OCI-LY3 (cell line): ENCODE results near the gene TSEN54.

ENCODE experiments used
- H2AFZ ChIP-seq: fragments of 200-600, 300-600 bp; shearing (Covaris generic); 2 replicates; pipeline ENCODE4 v1.6.0; 2014; ENCODE audit warnings: antibody characterized with exemption, low read depth, low read length
- H3K27ac ChIP-seq: fragments of 200-600, 300-600 bp; sonication (generic); 2 replicates; pipeline ENCODE4 v1.5.1; 2014; ENCODE audit warnings: mild to moderate bottlenecking, low read length, moderate library complexity, mixed read lengths
- H3K27me3 ChIP-seq: fragments of 200-600, 300-600 bp; sonication (generic); 2 replicates; pipeline ENCODE4 v1.6.1; 2014; ENCODE audit warnings: low read depth, low read length, mixed read lengths
- H3K36me3 ChIP-seq: fragments of 200-600, 300-600 bp; sonication (generic); replicated peaks from 2 replicates; pipeline ENCODE3; 2014; ENCODE audit warnings: low read depth, low read length, mixed read lengths
- H3K4me1 ChIP-seq: fragments of 300-600, 200-600 bp; sonication (generic); 2 replicates; pipeline ENCODE4 v1.6.1; 2014; ENCODE audit warnings: low read length, mixed read lengths
- H3K4me2 ChIP-seq: fragments of 200-600, 300-600 bp; sonication (generic); 2 replicates; pipeline ENCODE4 v1.6.1; 2014; ENCODE audit warnings: low read length, mixed read lengths
- H3K4me3 ChIP-seq: fragments of 300-600, 200-600 bp; sonication (generic); 2 replicates; pipeline ENCODE4 v1.5.1; 2014; ENCODE audit warnings: antibody characterized with exemption, mild to moderate bottlenecking, low read length, moderate library complexity
- H3K79me2 ChIP-seq: fragments of 300-600, 200-600 bp; shearing (Covaris generic); 2 replicates; pipeline ENCODE4 v1.6.1; 2014; ENCODE audit warnings: mild to moderate bottlenecking, low read length, mixed read lengths
- H3K9ac ChIP-seq: fragments of 300-600, 200-600 bp; shearing (Covaris generic); 2 replicates; pipeline ENCODE4 v1.6.0; 2014; ENCODE audit warnings: mild to moderate bottlenecking, low read length, moderate library complexity
- H3K9me3 ChIP-seq: fragments of 200-600, 300-600 bp; shearing (Covaris generic); 2 replicates; pipeline ENCODE4 v1.6.1; 2014; ENCODE audit warnings: low read length, mixed read lengths; ENCODE audit not compliant: insufficient read depth
- H4K20me1 ChIP-seq: fragments of 200-600, 300-600 bp; sonication (generic); 2 replicates; pipeline ENCODE4 v1.6.1; 2016; ENCODE audit warnings: low read length, mixed read lengths; ENCODE audit not compliant: insufficient read depth
- EZH2phosphoT487 ChIP-seq: fragments of 200-600 bp; shearing (Covaris generic); IDR thresholded peaks from 2 replicates; pipeline ENCODE4 v1.6.1; 2018; ENCODE audit warnings: antibody characterized with exemption, mixed run types, low read depth
- TF ChIP-seq, protein P1 (sequence below): fragments of 200-600, 300-600 bp; sonication (generic); IDR thresholded peaks from 2 replicates; pipeline ENCODE4 v1.5.1; 2014; ENCODE audit warnings: antibody characterized with exemption, low read length, low read depth

The TSEN54 gene

DNA sequence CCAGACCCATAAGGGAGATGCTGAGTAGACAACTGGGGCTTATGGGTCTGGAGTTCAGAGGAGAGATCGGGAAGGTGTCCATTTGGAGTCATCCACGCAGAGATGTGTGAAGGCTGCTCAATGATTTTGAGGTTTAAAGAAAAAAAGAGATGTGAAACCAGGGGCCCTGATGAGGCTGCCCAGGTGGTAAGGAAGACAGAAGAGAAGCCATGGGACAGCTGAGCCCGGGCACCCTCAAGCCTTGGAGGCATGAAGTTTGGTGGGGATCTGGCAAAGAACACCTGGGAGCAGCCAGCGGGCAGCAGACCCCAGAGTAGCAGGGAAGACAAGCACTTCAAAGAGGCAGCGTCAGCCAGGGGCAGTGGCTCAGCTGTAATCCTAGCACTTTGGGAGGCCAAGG, 50.5 kb downstream of the TSEN54 start:
- TF ChIP-seq EZH2phosphoT487 = no peak
- TF ChIP-seq, protein P1, sequence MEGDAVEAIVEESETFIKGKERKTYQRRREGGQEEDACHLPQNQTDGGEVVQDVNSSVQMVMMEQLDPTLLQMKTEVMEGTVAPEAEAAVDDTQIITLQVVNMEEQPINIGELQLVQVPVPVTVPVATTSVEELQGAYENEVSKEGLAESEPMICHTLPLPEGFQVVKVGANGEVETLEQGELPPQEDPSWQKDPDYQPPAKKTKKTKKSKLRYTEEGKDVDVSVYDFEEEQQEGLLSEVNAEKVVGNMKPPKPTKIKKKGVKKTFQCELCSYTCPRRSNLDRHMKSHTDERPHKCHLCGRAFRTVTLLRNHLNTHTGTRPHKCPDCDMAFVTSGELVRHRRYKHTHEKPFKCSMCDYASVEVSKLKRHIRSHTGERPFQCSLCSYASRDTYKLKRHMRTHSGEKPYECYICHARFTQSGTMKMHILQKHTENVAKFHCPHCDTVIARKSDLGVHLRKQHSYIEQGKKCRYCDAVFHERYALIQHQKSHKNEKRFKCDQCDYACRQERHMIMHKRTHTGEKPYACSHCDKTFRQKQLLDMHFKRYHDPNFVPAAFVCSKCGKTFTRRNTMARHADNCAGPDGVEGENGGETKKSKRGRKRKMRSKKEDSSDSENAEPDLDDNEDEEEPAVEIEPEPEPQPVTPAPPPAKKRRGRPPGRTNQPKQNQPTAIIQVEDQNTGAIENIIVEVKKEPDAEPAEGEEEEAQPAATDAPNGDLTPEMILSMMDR = no peak
- H3K36me3 ChIP-seq = no peaks in the 10 kb centered on the region
- H3K9ac ChIP-seq = no peak overlapping the region
- peak overlapping the region; percentile 6; the same call in 1 of the 2 replicates for H3K4me3 ChIP-seq
- H3K4me1 ChIP-seq = peaks cover 25% of the 10 kb centered on the region
- no peaks in the 10 kb centered on the region for H3K27me3 ChIP-seq
- no peak overlapping the region for H3K27ac ChIP-seq
- H4K20me1 ChIP-seq = no peaks in the 10 kb centered on the region
- H3K9me3 ChIP-seq = no peaks in the 10 kb centered on the region
- no peak overlapping the region for H2AFZ ChIP-seq
- H3K79me2 ChIP-seq = peaks cover under 1% of the 10 kb centered on the region; the same call in 1 of the 2 replicates
- H3K4me2 ChIP-seq = peak overlapping the region; percentile 46

DNA sequence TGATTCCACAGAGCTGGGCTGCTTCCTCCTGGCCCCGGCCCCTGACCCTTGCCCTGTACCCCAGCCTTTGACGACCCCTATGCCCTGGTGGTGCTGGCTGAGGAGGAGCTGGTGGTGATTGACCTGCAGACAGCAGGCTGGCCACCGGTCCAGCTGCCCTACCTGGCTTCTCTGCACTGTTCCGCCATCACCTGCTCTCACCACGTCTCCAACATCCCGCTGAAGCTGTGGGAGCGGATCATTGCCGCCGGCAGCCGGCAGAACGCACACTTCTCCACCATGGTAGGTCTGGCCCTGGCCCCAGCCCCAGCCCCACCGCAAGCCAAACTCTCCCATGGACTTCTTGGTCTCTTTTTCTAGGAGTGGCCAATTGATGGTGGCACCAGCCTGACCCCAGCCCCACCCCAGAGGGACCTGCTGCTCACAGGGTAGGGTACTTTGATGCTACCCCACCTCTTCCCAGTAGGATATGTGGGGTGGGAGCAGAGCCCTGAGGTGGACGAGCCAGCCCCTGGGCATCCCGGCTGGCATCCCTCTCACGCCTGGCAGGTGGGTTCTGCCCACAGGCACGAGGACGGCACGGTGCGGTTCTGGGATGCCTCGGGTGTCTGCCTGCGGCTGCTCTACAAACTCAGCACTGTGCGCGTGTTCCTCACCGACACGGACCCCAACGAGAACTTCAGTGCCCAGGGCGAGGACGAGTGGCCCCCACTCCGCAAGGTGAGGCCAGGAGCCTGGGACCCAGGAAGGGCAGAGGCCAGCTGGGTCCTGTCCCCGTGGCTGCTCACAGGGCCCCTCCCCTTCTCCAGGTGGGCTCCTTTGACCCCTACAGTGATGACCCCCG, 52.3 kb downstream of the TSEN54 start:
- no peaks in the 10 kb centered on the region for H3K36me3 ChIP-seq
- H3K9ac ChIP-seq = no peak overlapping the region
- TF ChIP-seq, protein P1 = no peak
- TF ChIP-seq EZH2phosphoT487 = no peak
- no peak overlapping the region for H3K4me2 ChIP-seq
- H3K4me3 ChIP-seq = no peak overlapping the region
- no peaks in the 10 kb centered on the region for H4K20me1 ChIP-seq
- H3K9me3 ChIP-seq = no peaks in the 10 kb centered on the region
- no peak overlapping the region for H2AFZ ChIP-seq
- H3K4me1 ChIP-seq = peaks cover 27% of the 10 kb centered on the region
- H3K27ac ChIP-seq = no peak overlapping the region
- H3K27me3 ChIP-seq = no peaks in the 10 kb centered on the region
- H3K79me2 ChIP-seq = peaks cover 4% of the 10 kb centered on the region; the same call in 1 of the 2 replicates

DNA sequence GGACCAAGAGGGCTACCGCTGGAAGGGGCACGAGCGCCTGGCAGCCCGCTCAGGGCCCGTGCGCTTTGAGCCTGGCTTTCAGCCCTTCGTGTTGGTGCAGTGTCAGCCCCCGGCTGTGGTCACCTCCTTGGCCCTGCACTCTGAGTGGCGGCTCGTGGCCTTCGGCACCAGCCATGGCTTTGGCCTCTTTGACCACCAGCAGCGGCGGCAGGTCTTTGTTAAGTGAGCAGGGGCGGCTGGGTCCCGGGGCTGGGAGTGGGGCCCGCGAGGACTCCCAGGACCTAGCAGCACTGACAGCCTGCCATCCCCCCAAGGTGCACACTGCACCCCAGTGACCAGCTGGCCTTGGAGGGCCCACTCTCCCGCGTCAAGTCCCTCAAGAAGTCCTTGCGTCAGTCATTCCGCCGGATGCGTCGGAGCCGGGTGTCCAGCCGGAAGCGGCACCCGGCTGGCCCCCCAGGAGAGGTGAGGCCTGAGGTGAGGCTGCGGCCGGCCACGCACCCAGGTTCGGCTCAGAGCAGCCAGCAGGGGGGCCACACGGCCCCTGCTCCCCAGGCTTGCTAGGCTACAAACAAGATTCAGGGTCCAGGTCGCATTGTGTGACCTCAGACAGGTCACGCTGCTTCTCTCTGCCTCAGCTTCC, 53.8 kb downstream of the TSEN54 start:
- H4K20me1 ChIP-seq = no peaks in the 10 kb centered on the region
- peak overlapping the region; percentile 86 for H3K4me2 ChIP-seq
- H3K79me2 ChIP-seq = peaks cover 4% of the 10 kb centered on the region; the same call in 1 of the 2 replicates
- no peaks in the 10 kb centered on the region for H3K9me3 ChIP-seq
- H3K27ac ChIP-seq = peak overlapping the region; percentile 72; the same call in 1 of the 2 replicates
- peak overlapping the region; percentile 79; the same call in 1 of the 2 replicates for H3K9ac ChIP-seq
- H3K27me3 ChIP-seq = no peaks in the 10 kb centered on the region
- H3K4me1 ChIP-seq = peaks cover 27% of the 10 kb centered on the region
- no peak overlapping the region for H2AFZ ChIP-seq
- TF ChIP-seq EZH2phosphoT487 = no peak
- TF ChIP-seq, protein P1 = no peak
- peak overlapping the region; percentile 75; the same call in 1 of the 2 replicates for H3K4me3 ChIP-seq
- H3K36me3 ChIP-seq = no peaks in the 10 kb centered on the region

DNA sequence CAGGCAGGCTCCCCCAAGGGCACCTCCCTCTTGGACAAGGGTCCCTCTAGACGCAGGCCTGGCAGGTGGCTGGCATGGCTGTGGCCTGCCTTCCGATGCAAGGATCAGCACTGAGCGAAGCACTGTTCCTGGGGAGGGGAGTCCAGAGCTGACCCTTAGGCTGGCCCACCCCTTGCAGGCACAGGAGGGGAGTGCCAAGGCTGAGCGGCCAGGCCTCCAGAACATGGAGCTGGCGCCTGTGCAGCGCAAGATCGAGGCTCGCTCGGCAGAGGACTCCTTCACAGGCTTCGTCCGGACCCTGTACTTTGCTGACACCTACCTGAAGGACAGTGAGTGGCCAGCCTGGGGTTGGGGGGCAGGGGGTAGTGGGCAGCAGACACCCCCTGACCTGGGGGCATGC, 54.4 kb downstream of the TSEN54 start:
- Histone ChIP-seq H3K4me2 (peak overlapping the region; percentile 86), H3K36me3 (no peaks in the 10 kb centered on the region), H3K79me2 (peaks cover 4% of the 10 kb centered on the region; the same call in 1 of the 2 replicates), H3K4me3 (peak overlapping the region; percentile 75), H4K20me1 (no peaks in the 10 kb centered on the region), H3K9ac (peak overlapping the region; percentile 79), H3K4me1 (peaks cover 27% of the 10 kb centered on the region), H3K27me3 (no peaks in the 10 kb centered on the region), H3K27ac (peak overlapping the region; percentile 72), H3K9me3 (no peaks in the 10 kb centered on the region), H2AFZ (0 out of 2 replicates have a peak overlapping the region, but pooled peaks have one; percentile 82)
- TF ChIP-seq, protein P1 = no peak
- no peak for TF ChIP-seq EZH2phosphoT487
